Epidermal melanocyte (primary cell): ENCODE data around the gene DSG2.
"Not testable (repeated sequence)": the region's sequence is repeated elsewhere in the genome, so short reads cannot be mapped to it uniquely, and the experiment has no call there.

Source experiments
- DNase-seq: peaks from one replicate; pipeline ENCODE4 v3.0.0; 2011; ENCODE audit warnings: low spot score; ENCODE audit not compliant: insufficient read length

DSG2 gene

GRCh38 chr18:31500051-31500688 lies 2.2 kb downstream of the DSG2 start:
- no peak for DNase-seq

GRCh38 chr18:31503011-31503410 lies 5.0 kb downstream of the DSG2 start:
- DNase-seq, result no peak

GRCh38 chr18:31504455-31505147 lies 6.6 kb downstream of the DSG2 start:
- DNase-seq, result no peak

- no peak for DNase-seq
Observed at GRCh38 chr18:31505156-31505555, 7.2 kb downstream of the DSG2 start.

GRCh38 chr18:31506024-31506742 lies 8.2 kb downstream of the DSG2 start:
- DNase-seq, result no peak

DNA sequence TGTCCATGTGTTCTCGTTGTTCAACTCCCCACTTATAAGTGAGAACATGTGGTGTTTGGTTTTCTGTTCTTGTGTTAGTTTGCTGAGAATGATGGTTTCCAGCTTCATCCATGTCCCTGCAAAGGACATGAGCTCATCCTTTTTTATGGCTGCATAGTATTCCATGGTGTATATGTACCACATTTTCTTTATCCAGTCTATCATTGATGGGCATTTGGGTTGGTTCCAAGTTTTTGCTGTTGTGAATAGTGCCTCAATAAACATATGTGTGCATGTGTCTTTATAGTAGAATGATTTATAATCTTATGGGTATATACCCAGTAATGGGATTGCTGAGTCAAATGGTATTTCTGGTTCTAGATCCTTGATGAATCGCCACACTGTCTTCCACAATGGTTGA lies 9.1 kb downstream of the DSG2 start:
- not testable (repeated sequence) for DNase-seq

GRCh38 chr18:31508781-31509180 lies 10.8 kb downstream of the DSG2 start:
- DNase-seq, result no peak

GRCh38 chr18:31509571-31509970 lies 11.6 kb downstream of the DSG2 start:
- DNase-seq, result no peak

GRCh38 chr18:31510319-31510718 lies 12.3 kb downstream of the DSG2 start:
- no peak for DNase-seq

DNA sequence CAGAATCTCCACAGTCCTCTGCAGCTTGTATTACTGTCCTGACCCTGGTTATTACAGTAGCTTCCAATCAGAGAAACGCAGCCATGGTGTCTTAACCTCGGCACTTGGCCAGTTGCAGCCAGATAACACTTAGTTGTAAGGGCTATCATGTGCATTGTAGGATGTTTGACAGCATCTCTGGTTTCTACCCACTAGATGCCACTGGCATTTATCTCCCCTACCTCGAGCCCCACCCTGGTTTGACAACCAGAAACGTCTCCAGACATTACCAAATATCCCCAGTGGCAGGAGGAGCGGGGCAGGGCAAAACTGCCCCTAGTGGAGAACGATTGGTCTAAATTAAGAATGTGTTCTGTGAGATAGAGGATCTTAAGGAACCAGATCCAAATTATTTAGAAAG lies 13.1 kb downstream of the DSG2 start:
- no peak for DNase-seq

DNA sequence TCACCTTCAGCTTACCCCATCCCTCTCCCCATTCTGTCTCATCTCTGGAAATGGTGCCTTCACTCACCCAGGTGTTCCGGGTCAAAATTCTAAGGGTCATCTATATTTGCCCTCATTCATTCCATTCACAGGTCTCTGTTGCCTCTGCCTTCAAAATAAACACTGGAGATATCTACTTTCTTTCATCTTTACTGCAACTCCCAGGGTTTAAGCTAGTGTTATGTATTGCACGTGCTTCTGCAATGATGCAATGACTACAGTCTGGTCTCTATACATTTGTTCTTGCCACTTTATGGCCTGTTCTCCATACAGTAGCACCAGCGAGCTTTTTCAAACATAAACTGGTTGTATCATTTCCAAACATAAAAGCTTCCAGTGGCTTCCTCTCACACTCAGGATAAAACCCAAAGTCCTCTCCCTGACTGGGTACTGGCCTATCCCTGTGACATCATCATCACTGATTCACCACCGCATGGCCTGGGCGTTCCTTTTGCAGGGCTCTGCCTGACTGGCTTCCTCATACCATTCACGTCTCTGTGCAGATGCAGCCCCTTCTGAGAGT lies 14.3 kb downstream of the DSG2 start:
- no peak for DNase-seq

DNA sequence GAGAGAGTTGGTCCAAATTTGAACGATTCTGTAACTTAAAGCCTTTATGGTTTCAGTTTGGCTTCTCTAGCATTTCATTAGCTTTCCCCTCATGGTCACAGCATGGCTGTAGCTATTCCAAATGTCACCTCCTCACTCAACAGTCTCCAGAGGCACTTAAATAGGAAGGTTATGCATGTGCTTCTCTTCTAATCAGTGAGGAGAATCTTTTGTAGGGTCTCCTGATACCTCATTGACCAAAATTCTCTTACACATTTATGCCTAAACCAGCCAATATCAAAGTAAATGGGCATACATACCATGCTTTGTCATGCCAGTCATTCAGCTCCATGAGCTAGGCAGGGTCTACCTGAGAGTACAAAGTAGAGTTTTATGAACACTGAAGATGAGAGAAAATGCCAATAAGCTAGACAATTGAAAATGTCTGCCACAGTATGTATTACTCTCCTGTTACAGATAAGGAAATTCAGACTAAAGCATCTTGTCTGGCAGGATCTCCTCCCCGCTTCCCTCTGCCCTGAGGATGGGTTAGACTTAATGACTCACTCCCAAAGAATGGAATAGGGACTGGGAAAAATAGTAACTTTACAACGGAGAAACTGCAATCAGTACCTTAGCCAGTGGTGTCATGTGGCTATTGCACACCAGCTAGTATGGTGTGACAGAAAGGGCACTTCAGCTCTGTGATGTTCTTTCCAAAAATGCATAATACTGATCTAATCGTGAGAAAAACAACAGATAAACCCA lies 15.4 kb downstream of the DSG2 start:
- no peak for DNase-seq

GRCh38 chr18:31516437-31516836 lies 18.5 kb downstream of the DSG2 start:
- no peak for DNase-seq

DNA sequence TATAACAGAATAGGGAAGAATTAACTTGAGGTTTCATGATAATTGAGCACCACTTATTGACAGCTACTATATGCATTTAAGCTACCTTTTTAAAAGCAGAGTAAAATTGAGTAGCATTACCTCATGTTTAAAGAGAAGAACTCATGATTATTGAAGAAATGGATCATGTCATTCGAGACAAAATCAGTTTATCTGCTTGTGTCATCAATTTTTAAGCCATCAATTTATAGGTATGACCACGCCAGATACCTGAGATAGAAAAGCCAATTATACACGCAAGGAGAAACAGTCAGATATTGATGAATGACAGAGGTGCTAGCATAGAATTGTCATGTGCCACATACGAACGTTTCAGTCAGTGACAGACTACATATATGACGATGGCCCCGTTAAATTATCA lies 28.4 kb downstream of the DSG2 start:
- no peak for DNase-seq

- no peak for DNase-seq
Observed at GRCh38 chr18:31533236-31533635, 35.3 kb downstream of the DSG2 start.

GRCh38 chr18:31538837-31539236 lies 40.9 kb downstream of the DSG2 start:
- DNase-seq, result no peak

DNA sequence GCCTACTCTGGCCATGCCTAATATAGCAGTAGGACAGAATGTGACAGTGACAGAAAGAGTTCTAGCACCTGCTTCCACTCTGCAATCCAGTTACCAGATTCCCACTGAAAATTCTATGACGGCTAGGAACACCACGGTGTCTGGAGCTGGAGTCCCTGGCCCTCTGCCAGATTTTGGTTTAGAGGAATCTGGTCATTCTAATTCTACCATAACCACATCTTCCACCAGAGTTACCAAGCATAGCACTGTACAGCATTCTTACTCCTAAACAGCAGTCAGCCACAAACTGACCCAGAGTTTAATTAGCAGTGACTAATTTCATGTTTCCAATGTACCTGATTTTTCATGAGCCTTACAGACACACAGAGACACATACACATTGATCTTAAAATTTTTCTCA lies 48.5 kb downstream of the DSG2 start:
- no peak for DNase-seq

DNA sequence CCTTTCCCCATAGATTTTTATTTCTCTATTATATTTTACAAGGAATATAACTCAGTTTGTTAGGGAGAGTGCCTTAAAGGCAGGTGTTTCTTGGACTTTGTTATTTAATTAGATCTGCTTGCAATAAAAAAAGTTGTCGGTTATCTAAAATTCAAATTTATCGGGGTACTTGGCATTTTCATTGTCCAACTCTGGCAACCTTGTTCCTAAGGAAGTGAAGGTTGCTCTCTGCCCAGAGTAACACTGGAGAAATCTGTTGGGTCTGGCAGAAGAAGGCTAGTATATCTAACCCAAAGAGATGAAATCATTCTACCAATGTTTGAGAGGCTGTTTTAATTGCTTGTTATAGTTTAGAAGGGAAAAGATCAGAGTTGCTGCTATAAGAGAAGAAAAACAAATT lies 50.9 kb downstream of the DSG2 start:
- DNase-seq, result no peak

GRCh38 chr18:31549416-31549815 lies 51.4 kb downstream of the DSG2 start:
- no peak for DNase-seq

DNA sequence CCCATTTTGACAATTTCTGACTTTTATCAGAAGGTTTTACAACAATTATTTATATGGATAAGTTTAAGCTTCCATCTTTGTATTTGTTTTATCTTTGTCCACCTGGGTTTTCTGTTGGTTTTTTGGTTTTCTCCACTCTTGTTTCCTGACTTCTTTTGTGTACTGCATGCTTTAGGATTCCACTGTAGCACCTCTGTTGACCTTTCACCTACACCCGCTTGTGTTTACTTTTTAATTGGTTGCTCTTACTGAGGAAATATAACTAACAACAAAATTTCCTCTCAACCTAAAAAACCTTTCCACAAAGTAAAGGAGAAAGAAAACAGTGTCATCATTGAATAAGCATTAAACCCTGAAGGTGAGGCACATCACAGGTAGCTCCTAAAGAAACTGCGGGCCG lies 53.9 kb downstream of the DSG2 start:
- no peak for DNase-seq

DNA sequence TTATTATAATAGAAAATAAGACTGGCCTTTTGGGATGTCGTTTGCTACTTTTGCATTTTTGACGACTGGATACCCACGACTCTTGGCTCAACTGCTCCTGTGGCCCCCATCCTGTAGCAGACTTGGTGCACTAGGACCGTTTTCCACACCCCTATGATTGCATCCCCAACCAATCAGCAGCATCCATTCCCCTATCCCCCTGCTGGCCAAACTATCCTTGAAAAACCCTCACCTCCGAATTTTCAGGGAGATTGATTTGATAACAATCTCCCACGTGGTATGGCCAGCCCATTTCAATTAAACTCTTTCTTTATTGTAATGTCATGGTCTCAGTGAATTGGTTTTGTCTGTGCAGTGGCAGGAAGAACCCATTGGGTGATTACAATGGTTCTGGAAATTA lies 55.8 kb downstream of the DSG2 start:
- DNase-seq, result no peak

GRCh38 chr18:31554776-31555175 lies 56.8 kb downstream of the DSG2 start:
- no peak for DNase-seq
